C4-2B (cell line): ENCODE data around the gene SPACDR.

Experiments
- ZFX ChIP-seq: fragments of 450-650 bp; IDR thresholded peaks from 2 replicates; pipeline ENCODE4 v1.6.1; 2017
- TF ChIP-seq, protein P1 (sequence below): fragments of 450-650 bp; conservative IDR thresholded peaks from 2 replicates; pipeline ENCODE4 v1.5.1; 2017; ENCODE audit warnings: mild to moderate bottlenecking

DNA sequence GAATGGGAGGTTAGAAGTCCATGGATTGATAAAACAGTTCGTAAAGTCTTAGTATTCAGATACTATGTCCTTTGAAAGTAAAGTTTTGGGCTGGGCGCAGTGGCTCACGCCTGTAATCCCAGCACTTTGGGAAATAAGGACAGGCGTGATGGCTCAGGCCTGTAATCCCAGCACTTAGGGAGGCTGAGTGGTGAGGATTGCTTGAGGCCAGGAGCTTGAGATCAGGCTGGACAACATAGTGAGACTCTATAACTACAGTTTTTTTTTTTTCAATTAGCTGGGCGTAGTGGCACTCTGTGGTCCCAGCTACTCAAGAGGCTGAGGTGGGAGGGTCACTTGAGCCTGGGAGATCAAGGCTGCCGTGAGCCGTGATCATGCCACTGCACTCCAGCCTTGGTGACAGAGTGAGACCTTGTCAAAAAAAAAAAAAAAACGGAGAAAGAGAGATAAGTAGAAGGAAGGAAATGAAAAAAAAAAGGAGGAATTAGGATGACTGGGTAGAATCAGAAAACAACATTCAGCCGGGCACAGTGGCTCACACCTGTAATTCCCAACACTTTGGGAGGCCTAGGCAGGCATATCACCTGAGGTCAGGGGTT is 49.3 kb upstream of the SPACDR start:
- TF ChIP-seq, protein P1, sequence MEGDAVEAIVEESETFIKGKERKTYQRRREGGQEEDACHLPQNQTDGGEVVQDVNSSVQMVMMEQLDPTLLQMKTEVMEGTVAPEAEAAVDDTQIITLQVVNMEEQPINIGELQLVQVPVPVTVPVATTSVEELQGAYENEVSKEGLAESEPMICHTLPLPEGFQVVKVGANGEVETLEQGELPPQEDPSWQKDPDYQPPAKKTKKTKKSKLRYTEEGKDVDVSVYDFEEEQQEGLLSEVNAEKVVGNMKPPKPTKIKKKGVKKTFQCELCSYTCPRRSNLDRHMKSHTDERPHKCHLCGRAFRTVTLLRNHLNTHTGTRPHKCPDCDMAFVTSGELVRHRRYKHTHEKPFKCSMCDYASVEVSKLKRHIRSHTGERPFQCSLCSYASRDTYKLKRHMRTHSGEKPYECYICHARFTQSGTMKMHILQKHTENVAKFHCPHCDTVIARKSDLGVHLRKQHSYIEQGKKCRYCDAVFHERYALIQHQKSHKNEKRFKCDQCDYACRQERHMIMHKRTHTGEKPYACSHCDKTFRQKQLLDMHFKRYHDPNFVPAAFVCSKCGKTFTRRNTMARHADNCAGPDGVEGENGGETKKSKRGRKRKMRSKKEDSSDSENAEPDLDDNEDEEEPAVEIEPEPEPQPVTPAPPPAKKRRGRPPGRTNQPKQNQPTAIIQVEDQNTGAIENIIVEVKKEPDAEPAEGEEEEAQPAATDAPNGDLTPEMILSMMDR = no peak
- no peak for TF ChIP-seq ZFX
